ES-I3 (cell line): ENCODE measurements around the gene TRAPPC8.
"Not testable (repeated sequence)": the region's sequence is repeated elsewhere in the genome, so short reads cannot be mapped to it uniquely, and the experiment has no call there.

Experiments
- H3K36me3 ChIP-seq: 2 replicates; pipeline ENCODE4 v1.6.1; 2013; ENCODE audit warnings: mild to moderate bottlenecking, low read length, control low read depth, moderate library complexity; ENCODE audit not compliant: insufficient read depth
- H3K4me1 ChIP-seq: 2 replicates; pipeline ENCODE4 v1.6.1; 2013; ENCODE audit warnings: mild to moderate bottlenecking, control low read depth, low read length; ENCODE audit not compliant: insufficient read depth
- H3K9ac ChIP-seq: 2 replicates; pipeline ENCODE4 v1.6.1; 2013; ENCODE audit warnings: low read depth, mild to moderate bottlenecking, low read length, moderate library complexity
- H3K9me3 ChIP-seq: 2 replicates; pipeline ENCODE4 v1.6.1; 2013; ENCODE audit warnings: mild to moderate bottlenecking, low read length, moderate library complexity; ENCODE audit not compliant: control insufficient read depth, insufficient read depth

TRAPPC8 gene

DNA sequence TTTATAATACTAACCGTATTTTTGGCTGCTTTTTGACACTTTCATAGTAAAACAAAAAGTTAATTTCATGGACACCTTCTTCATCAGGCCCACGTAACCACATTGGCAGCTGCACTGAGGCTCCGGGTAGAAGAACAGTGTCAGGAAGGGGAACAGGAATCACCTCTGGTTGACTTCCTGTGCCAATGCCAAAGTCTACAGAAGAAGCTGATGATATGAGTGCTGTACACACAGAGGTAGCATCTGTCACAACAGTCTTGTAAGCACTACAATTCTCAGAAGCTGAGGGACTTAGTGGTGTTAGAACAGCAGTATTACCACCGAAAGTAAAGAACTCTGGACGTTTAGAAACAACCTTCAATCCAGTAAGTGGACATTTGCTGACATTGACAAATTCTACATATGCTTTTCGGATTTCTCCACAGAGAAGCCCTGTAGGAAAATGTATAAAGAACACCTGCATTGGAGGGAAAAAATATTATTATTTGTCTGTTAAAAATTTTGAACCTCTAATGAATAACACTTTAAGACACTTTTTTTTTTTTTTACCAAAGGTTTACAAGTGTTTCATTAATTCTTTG is 85.3 kb downstream of the TRAPPC8 start:
- Histone ChIP-seq H3K4me1 (no peaks in the 10 kb centered on the region), H3K9ac (no peak overlapping the region), H3K9me3 (no peaks in the 10 kb centered on the region), H3K36me3 (peaks cover 4% of the 10 kb centered on the region; the same call in 1 of the 2 replicates)

- Histone ChIP-seq H3K36me3 (no peaks in the 10 kb centered on the region), H3K9ac (no peak overlapping the region), H3K9me3 (no peaks in the 10 kb centered on the region), H3K4me1 (no peaks in the 10 kb centered on the region)
Observed at GRCh38 chr18:31850844-31851243, 92.1 kb downstream of the TRAPPC8 start.

- Histone ChIP-seq H3K4me1 (no peaks in the 10 kb centered on the region), H3K36me3 (no peaks in the 10 kb centered on the region; the same call in 1 of the 2 replicates), H3K9ac (no peak overlapping the region), H3K9me3 (no peaks in the 10 kb centered on the region)
Observed at GRCh38 chr18:31840499-31840898, 102.4 kb downstream of the TRAPPC8 start.

GRCh38 chr18:31837879-31838278 is 105.0 kb downstream of the TRAPPC8 start:
- H3K4me1 ChIP-seq, result 0 out of 2 replicates have a peak, but pooled peaks cover 4% of the 10 kb centered on the region
- no peaks in the 10 kb centered on the region for H3K9me3 ChIP-seq
- no peak overlapping the region for H3K9ac ChIP-seq
- H3K36me3 ChIP-seq, result no peaks in the 10 kb centered on the region; the same call in 1 of the 2 replicates

DNA sequence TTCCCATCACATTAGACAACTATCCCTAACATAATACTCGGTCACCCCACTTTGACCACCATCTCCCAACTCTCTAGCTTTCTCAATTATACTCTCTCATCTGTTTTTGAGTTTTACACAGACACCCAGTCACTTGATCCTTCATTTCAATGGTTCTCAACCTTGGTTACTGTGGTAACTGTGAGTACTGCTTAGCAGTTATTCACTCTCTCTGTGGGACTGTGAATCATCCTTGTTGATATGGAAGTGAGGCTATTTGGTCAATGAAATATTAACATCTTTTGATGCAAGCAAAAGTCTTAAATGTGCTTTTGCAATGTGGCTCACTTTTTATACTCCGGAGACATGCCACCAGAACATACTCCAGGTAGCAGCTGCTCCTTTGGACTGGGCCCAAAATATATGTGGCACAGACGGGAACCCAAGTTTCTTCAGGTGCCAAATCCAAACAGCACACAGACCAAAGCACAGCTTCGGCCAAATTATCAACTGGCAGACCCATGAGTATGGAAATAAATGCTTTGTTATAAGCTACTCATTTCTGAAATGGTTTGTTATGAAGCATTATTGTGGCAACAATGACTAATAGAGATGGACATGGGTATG is 107.3 kb downstream of the TRAPPC8 start:
- H3K9ac ChIP-seq, result no peak overlapping the region
- 0 out of 2 replicates have a peak, but pooled peaks cover 4% of the 10 kb centered on the region for H3K4me1 ChIP-seq
- no peaks in the 10 kb centered on the region for H3K9me3 ChIP-seq
- H3K36me3 ChIP-seq, result no peaks in the 10 kb centered on the region; the same call in 1 of the 2 replicates

DNA sequence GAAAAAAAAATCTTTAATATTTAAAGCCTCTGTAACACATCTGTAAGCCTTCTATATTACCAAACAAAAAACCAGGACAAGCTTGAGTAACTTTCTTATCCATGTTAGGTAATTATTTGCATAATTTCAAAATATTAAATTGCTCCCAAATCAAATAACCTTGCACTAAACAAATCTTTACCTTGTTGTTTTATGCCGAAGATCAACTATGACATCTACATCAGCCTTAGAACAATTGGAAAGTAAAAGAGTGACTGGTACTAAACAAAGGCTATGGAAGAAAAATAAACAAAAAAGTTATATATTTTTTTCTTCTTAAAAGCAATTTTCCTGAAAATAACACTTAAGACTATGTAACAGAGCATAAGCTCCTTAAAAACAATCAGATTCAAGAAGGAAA is 111.0 kb downstream of the TRAPPC8 start:
- Histone ChIP-seq H3K9ac (no peak overlapping the region), H3K36me3 (no peaks in the 10 kb centered on the region; the same call in 1 of the 2 replicates), H3K9me3 (no peaks in the 10 kb centered on the region), H3K4me1 (peaks cover 15% of the 10 kb centered on the region)

GRCh38 chr18:31830686-31831085 is 112.2 kb downstream of the TRAPPC8 start:
- no peak overlapping the region for H3K9ac ChIP-seq
- H3K9me3 ChIP-seq, result no peaks in the 10 kb centered on the region
- no peaks in the 10 kb centered on the region; the same call in 1 of the 2 replicates for H3K36me3 ChIP-seq
- H3K4me1 ChIP-seq, result peaks cover 19% of the 10 kb centered on the region

- no peak overlapping the region for H3K9ac ChIP-seq
- peaks cover 27% of the 10 kb centered on the region for H3K4me1 ChIP-seq
- no peaks in the 10 kb centered on the region for H3K9me3 ChIP-seq
- no peaks in the 10 kb centered on the region; the same call in 1 of the 2 replicates for H3K36me3 ChIP-seq
Observed at GRCh38 chr18:31828613-31829012, 114.3 kb downstream of the TRAPPC8 start.

- peak overlapping the region; percentile 66 for H3K9ac ChIP-seq
- not testable (repeated sequence) for H3K36me3 ChIP-seq, H3K9me3 ChIP-seq
- peaks cover 28% of the 10 kb centered on the region for H3K4me1 ChIP-seq
Observed at GRCh38 chr18:31826673-31827325, 116.1 kb downstream of the TRAPPC8 start.

- Histone ChIP-seq H3K4me1 (peaks cover 35% of the 10 kb centered on the region), H3K9me3 (no peaks in the 10 kb centered on the region), H3K36me3 (no peaks in the 10 kb centered on the region; the same call in 1 of the 2 replicates), H3K9ac (peak overlapping the region; percentile 66)
Observed at GRCh38 chr18:31825772-31826171, 117.2 kb downstream of the TRAPPC8 start.

GRCh38 chr18:31821545-31822171 is 121.3 kb downstream of the TRAPPC8 start:
- peaks cover 23% of the 10 kb centered on the region for H3K4me1 ChIP-seq
- no peak overlapping the region for H3K9ac ChIP-seq
- no peaks in the 10 kb centered on the region for H3K36me3 ChIP-seq
- no peaks in the 10 kb centered on the region for H3K9me3 ChIP-seq

DNA sequence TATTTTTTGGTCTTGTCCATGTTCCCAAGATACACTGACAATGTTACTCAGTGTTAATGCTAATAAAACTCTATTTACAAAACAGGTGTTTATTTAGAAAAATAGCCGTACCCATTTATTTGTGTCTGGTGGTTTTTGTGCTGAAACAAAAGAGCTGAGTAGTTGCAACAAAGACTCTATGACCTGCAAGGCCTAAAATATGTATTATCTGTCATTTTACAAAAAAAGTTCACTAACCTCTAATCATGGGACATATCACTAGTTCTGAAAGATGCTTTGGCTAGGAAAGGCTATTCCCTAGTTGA is 123.1 kb downstream of the TRAPPC8 start:
- H3K9ac ChIP-seq, result no peak overlapping the region
- H3K4me1 ChIP-seq, result peaks cover 14% of the 10 kb centered on the region
- H3K9me3 ChIP-seq, result no peaks in the 10 kb centered on the region
- H3K36me3 ChIP-seq, result no peaks in the 10 kb centered on the region

DNA sequence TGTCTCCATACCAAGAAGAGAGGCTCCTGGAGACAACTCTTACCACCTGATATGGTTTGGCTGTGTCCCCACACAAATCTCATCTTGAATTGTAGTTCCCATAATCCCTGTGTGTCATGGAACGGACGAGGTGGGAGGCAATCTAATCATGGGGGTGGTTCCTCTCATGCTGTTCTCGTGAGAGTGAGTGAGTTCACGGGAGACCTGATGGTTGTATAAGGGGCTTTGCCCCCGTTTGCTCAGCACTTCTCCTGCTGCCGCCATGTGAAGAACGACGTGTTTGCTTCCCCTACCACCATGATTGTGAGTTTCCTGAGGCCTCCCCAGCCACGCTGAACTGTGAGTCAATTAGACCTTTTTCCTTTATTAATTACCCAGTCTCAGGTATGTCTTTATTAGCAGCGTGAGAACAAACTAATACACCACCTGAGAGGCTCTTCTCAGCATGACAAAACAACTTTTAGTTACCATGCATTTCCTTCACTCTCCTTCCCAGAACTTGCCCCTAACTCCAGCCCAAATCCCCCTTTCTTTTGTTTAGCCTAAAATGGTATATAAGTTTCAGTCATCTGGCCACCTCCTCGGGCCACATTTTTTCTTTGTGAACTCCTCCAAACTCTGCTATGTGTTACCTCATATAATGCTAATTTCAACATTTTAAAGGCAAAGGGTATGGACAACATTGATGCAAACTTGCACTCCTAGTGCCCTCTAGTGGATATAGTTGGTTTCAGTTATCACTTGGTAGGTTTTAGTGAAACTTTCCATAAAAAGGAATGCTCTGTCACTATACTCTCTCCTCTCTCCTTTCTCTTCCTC is 123.6 kb downstream of the TRAPPC8 start:
- no peak overlapping the region for H3K9ac ChIP-seq
- H3K4me1 ChIP-seq, result peaks cover 15% of the 10 kb centered on the region

DNA sequence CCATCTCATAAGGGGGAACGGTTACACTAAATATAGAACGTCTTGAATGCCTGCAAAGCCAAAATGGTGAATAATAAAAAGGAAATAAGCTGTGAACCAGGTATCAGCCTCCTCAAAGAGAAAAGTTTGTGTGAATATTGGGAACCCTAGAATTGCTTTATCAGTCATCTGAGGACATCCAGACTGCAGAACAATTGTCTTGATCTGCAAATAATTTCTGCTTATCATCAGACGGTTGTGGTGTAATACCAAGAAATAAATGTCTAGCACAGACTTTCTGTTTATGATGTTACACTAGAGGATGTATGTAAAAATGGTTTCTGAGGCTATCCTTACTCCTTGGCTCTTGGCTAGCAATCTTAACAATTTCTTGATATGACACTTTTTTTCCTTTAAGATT is 128.8 kb downstream of the TRAPPC8 start:
- Histone ChIP-seq H3K36me3 (no peaks in the 10 kb centered on the region), H3K4me1 (peaks cover 25% of the 10 kb centered on the region), H3K9me3 (no peaks in the 10 kb centered on the region), H3K9ac (no peak overlapping the region)

More for the DNA sequence above, 123.6 kb downstream of the TRAPPC8 start:
- no peaks in the 10 kb centered on the region for H3K9me3 ChIP-seq
- no peaks in the 10 kb centered on the region for H3K36me3 ChIP-seq
